HUDEP-2 (cell line): Measurements from ENCODE around the gene PRSS50.

ENCODE experiments used
- DNase-seq, 76 experiments: peaks; one replicate each; lab custom pipeline; 2025; ENCODE audit not compliant: unreplicated experiment in 76 of 76; lab: John Stamatoyannopoulos, UW

The PRSS50 gene

GRCh38 chr3:46693038-46693891 is 24.4 kb downstream of the PRSS50 start, which contains the start of gene ALS2CL:
Gene ALS2CL, minus strand, starts transcription at chr3:46693679. Its CDS starts 4,239 bp downstream, at chr3:46689440.
- peak in 2 of 76 experiments; percentile 23 to 31 for DNase-seq

DNA sequence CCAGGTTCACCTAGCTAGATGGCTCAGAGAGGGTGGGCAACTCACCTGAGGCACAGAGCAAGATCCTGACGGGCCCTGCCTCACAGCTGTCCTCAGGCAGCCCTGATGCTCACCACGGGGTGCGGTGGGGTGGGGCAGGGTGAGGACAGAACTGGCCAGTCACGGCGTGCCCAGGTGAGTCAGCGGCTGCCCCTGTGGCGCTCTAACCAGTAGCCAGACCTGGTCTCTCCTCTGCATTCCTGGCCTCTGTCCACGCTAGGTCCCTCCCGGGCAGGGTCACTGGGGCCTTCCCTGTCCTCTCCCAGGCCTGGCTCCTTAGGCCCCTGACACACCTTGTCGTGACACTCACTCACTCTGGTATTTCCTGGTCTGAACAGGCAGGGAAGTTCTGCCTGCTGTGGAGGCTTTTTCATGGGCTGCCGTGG is 25.1 kb downstream of the PRSS50 start:
- no peak for DNase-seq

- DNase-seq, result no peak
Observed at GRCh38 chr3:46690798-46691197, 26.9 kb downstream of the PRSS50 start.

DNA sequence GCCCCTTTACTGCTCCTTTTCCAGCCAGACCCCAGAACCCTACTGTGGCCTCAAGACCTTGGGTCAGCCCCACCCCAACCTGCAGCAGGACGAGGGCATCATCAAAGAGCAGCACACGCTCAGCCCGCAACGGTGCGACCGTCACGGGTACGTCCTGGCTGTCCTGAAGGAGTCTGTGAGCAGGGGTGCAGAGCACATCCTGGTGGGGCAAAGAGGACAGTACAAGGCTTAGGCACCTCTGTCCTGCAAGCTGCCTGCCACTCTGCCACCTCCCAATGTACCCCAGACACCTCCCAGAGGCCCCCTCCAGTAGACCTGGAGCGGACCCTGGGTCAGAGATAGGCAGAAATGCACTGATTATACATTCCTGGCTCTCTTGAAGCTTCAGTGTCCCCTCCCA is 32.2 kb downstream of the PRSS50 start:
- DNase-seq, result no peak

DNA sequence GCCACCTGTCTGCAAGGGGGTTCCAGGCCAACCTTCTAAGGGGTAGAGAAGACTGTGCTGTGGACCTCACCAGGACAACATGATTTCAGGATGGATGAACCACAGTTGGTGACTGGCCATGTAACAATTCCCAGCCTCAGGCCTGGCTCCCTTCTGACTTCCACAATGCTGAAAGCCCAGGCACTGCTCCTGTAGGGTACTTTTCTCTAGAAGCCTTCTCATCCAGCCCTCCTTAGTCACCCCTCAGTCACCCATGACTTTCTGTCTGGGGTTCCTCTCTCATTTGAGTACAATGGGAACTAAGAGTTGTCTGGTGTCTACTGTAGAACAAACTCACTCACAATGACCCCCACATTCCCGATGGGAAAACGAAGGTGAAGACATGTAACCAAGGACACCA is 32.8 kb downstream of the PRSS50 start:
- DNase-seq, result no peak

DNA sequence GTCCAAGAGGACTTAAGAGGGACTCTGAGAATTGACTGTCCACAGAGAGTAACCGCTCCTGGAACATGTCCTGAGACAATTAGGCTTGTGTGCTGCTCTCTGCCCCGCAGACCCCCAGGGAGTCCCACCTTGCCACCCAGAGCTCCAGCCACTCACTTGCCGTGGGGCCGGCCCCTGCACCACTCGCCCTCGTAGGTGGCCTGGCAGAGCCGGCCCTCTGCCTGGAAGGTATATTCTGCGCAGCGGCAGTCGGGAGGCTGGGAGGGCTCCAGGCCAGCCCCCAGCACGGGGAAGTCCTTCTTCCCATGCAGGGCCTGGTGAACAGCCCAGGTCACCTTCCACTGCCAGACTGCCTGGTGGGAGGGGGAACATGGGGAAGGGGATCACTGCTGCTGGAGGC is 34.7 kb downstream of the PRSS50 start:
- DNase-seq, result no peak

DNA sequence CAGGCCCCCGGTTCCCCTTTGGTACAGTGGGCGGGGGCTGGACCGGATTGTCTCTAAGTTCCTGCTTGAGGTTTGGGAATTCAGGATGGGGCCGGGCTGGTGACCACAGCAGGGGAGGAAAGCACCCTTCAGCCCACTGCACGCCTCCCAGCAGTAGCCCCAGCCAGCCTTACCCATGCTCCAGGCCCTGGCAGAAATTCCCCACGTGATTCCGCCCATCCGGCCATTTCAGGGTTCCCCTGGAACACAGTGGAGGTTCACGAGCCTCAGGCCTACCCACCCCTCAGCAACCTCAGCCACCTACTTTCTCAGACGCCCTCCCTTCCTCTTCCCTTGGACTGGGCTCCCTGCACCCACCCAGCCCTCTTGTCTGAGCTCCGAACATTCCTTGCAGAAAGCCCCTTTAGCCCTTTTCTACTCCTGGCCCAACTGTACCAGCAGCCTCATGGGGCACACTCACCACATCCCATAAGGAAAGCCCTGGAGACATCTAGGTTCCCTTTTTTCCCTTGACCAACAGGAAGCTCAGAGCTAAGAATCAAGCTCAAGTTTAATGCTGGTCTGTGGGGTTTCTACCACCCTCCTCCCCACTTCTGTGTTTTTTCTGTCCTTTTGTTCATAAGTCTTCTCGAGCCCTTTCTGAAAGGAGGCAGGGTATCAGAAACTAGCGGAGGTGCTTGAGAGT is 35.7 kb downstream of the PRSS50 start:
- DNase-seq, result no peak

GRCh38 chr3:46681387-46681786 is 36.3 kb downstream of the PRSS50 start:
- DNase-seq, result no peak

DNA sequence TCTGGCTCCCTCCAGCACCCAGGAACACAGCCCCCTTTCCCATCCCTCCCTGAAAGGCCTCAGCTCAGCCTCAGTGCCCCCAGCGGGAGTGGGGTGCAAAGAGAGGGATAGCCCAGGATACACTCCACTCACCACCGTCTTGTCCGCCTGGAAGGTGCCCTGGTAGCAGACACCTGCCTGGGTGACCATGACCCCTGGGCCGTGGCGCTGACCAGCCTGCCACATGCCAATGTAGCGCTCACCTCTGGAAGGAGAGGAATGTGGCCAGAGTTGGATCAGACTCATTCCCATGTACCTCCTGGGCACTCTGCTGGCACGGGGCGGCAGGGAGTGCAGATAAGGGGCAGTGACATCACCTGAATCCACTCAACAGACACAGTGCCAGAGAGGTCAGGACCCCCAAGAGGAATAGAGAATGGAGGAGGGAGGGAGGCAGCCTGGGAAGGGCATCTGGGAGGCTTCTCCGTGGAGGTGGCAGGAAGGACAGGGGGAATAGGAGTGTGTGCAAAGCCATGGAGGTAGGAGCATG is 37.3 kb downstream of the PRSS50 start:
- DNase-seq, result no peak

- DNase-seq, result no peak
Observed at GRCh38 chr3:46679681-46680080, 38.0 kb downstream of the PRSS50 start.

DNA sequence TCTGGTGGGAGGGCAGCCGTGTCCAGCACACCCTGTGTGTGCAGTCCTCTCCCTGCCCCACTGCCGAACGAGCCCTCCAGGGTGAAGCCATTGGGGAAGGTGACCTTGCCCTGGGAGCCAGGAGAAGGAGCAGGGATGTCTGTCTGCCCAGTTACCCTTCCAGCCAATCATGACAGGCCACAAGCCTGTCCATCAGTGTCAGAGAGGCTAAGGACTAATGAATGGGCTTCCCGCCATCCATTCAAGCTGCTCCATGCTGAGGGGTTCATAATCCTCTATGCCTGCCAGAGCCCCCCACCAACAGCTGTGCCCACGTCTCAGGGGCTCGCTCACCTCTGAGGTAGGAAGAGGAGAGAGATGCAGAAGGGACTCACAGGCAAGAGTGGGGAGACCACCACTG is 39.4 kb downstream of the PRSS50 start:
- no peak for DNase-seq

GRCh38 chr3:46677411-46677726 is 40.3 kb downstream of the PRSS50 start:
- no peak for DNase-seq

GRCh38 chr3:46676601-46677410 is 40.9 kb downstream of the PRSS50 start:
- DNase-seq, result no peak

DNA sequence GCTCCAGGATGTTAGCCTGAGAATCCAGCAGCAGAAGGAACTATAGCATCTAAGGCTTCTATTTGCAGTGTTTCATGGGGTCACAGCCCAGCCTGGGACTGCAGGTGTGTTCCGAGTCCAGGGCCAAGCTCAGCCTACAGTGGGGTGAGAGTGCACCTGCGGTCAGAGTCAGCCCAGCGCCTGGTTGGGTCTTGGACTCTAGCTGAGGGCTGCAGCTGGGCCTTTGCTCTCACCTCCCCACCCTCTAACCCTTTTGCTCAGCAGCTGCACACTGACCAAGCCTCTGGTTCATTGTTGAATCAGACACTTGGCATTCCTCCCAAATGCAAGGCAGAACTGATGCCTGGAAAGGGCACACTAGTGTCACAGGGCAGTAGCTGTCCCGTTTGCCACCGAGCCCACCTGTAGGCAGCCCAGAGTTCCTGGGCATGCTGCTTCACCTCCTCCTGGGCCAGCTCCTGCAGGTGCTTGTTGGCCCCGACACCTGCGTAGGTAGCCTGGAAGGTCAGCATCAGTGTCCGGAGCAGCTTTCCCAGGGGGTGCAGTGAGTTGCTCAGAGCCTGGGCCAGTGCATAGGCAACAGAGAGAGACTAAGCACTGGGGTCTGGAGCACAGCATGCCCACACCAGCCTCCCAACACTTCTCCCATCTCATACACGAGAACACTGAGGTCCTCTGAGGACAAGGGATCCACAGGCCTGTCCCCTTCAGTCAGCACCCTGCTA is 41.7 kb downstream of the PRSS50 start:
- DNase-seq, result peak in 1 of 76 experiments; percentile 8

DNA sequence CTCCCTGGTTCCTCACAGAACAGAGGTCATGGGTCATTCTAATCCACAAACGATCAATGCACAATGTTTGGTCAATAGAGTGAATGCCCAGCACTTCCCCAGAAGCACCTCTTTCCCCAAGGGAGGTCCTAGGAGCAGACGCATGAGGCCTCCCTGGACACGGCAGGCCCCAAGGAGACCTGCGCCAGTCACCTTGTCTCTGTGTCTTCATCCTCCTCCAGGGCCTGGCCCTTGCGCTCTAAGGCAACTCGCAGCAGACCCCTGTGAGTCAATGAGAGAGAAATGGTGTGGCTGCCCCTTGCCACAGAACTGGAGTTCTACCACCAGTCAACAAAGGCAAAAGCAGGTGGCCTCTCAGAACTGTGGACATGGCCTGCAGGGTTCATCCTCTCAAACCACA is 42.2 kb downstream of the PRSS50 start:
- no peak for DNase-seq

DNA sequence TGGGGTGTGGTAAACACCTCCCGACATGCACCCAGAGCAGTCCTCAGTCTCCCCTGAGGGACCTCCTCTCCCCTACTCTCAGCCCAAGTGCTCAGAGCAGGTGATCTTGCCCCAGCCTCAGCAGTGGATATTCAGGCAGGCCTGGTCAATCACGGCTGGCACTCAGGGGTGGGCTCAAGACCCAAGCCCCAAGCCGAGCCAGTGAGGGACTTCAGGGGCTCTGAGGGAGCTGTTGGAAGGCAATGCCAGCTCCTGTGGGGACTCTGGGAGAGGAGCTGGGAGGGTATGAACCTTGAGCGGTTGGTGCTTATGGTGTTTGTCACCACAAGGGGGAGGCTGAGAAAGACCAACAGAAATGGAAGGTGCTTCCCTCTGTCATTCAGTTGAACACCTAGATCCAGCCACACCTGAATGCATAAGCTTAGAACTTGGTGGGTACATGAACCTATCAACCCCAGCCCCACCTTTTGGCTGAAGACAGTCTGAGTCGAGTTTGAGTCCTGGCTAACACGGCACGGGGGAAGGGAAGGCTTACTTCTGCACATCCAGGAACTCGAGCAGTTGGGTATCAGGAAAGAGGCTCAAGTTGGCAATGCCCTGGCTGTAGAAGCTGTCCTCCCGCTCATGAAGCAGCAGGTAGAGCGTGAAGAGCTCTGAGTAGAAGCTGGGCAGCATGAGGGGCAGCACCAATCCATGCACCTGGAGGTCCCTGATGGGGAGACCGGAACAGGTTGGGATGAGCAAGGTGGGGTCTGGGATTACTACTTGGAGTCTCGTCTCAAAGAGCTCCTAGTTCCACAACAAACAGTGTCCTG is 43.4 kb downstream of the PRSS50 start:
- DNase-seq, result peak in 1 of 76 experiments; percentile 18

DNA sequence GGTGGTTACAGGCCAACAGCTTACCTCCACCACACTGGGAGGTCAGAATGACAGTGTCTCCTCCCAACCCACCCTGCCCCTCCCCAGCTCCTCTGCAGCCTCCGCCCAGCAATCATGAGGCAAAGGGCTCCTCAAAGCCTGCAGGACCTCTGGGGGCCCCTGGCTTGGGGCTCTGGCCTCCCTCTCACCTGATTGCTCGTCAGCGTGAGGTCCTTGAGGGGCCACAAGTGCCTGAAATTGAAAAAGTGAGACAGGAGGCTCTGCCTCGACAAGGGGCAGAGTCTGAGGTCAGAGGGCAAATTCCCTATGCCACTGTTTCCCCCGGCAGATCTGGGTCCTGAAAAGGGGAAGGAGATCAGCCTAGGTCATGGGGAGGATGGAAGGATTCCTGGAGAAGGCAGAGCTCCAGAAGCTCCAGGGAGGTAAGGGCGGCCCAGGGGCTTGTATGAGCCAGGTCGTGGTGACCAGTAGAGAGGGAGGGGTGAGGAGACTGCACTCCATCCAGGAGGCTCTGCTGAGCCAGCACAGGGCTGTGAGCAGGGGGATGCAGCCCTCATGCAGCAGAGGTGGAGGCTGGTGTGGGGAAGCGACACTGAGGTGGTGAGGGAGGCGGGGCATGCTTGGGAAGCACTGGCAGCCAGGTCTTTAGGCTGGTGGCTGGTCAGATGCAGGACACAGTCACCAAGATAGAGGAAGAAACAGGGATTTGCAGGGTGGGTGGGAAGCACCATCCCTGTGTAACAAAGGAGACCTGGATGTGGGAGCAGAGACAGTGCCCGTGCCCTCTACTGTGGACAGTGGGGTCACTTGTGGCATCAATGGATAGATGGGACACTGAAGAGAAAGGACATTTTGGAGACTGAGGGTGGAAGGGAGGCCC is 44.3 kb downstream of the PRSS50 start:
- DNase-seq, result no peak

DNA sequence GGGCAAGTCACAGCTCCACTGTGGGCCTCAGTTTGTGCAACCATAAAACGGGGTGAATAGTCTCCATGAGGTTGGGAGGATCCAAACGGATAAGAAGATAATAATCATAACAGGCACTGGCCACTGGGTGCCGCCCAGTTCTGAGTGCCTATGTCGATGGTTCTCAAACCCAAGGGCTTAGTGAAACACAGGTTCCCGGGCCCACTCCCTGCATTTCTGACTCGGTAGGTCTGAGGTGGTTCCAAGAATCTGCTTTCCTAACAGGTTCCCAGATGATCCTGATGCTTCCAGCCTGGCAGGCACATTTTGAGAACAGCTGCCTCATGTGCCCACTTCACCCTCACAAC is 45.3 kb downstream of the PRSS50 start:
- DNase-seq, result peak in 1 of 76 experiments; percentile 0
